GM19043 (cell line): ENCODE measurements around the gene TGFB2.

Experiments used
- ATAC-seq: cut with Tn5 transposase; IDR thresholded peaks from one replicate; pipeline ENCODE4 v1.9.1; 2021; ENCODE audit warnings: low read depth; ENCODE audit not compliant: unreplicated experiment

Gene TGFB2

GRCh38 chr1:218479436-218480115, 134.4 kb downstream of the TGFB2 start:
- no peak for ATAC-seq

DNA sequence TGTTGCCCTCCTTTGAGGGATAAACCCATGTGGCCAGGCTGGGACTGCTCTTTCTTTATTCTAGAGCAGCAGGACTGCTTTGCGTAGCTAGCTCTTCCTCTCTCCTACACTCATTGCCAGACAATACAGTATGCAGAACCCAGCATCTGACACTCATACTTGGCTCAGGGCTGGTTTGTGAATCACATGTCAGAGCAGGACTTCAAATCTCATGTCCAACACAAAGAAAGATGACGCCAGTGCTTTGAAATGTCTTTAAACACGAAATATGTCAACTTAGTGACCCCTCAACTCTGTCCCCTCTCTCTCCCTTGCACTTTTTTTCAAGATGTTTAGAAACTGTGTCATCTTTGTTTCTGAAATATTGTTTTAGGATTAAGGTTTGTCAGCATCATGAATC, 135.0 kb downstream of the TGFB2 start:
- no peak for ATAC-seq

GRCh38 chr1:218480588-218481099, 135.5 kb downstream of the TGFB2 start:
- no peak for ATAC-seq

DNA sequence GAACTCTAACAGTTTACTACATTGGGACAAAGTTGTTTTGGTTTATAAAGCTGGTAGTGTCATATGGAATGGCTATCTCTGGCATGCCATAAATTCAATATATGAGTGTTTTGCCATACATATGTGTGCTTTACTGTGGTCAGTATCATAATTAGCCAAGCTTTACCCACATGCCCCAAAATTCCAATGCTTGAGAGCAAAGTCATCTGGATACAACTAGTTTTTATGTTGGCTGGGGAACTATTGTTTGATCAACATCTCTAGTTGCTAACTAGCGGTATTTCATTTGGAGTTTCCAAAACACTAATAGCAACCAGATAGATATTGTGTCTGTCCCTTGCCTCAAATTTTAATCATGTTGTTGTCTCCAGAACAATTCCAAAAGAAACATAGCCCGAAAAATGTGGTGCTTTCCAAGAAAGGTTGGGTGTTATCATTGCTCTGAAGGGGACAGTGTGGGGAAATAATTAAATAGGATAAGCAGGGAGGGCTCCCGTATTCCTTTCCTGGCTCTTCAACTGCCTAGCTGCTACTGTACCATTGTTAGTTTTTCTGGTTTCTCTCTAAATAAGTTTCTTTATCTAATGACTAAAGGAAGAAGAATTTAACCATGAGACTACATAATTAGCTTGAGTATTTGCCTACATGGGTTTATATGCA, 136.1 kb downstream of the TGFB2 start:
- no peak for ATAC-seq

DNA sequence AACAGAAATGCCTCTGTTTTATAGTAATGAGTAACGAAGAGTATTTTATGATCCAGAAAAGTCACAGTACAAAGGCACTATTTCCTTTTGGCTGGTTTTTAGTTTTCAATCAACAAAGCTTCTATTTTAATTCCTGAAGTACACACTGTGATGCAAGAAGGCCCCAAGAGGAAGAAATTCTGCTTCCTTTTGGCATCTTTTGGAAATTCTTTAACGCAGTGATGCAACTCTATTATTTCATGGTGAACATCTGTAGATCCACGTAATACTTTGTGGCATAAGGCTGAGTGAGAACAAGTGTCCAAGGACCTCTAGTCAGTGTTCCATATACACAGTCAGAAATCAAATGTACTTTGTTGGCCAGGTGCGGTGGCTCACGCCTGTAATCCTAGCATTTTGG, 137.5 kb downstream of the TGFB2 start:
- ATAC-seq, result no peak

DNA sequence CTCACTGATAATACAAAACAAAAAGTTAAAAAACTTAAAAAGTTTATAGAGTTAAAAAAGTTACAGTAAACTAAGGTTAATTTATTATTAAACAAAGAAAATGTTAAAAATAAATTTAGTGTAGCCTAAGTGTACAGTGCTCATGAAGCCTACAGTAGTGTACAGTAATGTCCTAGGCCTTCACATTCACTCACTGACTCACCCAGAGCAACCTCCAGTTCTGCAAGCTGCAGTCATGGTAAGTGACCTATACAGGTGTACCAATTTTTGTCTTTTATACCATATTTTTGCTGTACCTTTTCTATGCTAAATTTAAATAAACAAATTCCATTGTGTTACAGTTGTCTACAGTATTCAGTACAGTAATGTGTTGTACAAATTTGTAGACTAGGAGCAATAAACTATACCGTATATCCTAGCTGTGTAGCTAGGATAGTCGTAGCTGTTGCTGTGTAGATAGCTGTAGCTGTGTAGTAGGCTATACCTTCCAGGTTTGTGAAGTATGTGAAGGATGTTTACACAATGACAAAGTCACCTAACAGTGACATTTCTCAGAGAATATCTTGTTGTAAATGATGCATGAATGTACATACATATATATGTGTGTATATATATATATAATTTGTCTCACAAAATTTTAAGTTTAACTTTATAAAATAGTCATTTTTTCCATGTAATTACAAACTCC, 140.2 kb downstream of the TGFB2 start:
- ATAC-seq, result no peak

DNA sequence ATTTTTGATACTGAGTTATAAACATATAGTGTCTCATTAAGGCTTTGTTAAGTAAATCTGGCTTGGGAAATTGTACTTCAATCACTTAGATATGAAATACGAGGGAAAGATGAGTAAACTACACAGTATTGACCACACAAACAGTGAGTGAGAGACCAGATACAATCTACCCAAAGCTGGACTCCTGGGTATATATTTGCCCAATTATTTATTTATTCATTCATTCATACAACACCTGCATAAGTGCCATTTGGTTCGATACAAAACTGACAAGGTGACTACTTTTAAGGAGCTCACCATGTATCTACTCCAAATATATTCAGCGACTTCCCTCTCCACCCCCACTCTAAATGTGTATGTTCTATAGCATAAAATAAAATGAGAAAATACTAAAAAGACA, 143.4 kb downstream of the TGFB2 start:
- no peak for ATAC-seq

DNA sequence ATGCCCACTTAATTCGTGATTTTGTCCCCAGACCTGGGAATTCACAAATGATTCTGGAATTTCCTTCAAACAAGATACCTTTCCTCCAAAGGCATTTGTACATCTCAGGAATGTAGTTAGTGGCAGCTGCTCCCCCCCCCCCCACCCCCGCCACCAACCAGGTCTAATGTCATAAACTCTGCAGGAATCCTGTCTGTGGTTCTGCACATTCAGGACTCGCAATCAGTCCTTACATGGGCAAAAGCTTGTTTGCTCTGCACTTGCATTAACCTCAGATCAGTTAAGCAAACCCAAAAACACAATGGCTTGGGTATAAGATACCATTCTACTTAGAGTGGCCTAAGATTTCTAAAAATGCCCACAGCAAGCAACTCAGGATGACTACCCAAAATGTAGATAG, 143.8 kb downstream of the TGFB2 start:
- no peak for ATAC-seq

DNA sequence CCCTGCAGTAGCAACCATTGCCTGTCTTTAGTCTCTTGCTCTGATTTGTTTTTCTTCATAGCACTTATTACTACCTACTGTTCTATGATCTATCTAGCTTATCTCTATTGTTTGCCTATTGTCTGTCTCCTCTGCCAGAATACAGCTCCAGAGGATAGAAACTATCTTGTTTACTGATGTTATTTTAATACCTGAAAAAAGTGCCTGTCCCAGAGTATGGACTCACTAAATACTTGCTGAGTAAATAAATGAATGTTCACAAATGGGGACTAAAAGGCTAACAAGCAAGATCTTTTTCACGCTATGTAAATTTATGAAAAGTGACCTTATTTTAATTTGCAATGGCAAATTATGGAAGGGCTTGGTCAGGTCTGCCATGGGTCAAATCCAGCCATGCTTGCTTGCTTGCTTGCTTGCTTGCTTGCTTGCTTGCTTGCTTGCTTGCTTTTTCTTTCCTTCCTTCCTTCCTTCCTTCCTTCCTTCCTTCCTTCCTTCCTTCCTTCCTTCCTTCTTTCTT, 145.3 kb downstream of the TGFB2 start:
- no peak for ATAC-seq

GRCh38 chr1:218492874-218493273, 147.7 kb downstream of the TGFB2 start:
- no peak for ATAC-seq

DNA sequence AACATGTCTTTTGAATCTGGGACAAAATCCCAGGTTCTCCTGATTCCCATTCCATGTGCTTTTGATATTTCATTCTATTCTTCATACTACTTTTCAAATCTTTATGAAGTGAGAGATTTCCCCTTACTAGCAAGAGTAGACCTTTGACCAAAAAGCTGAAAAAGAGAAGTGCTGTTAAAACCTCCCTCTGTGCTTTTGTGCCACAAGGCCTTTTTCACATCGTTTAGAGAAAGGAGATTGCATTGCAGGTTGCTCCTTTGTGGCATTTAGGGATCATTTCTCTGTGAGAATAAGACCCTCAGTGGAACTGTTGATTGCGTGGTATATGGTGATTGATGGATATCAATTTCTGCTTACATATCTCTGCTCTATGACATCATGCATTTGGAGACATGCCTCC, 148.8 kb downstream of the TGFB2 start:
- ATAC-seq, result no peak
